Vagina (tissue), 2 donors: ENCODE data around the gene SPOCK1.

Experiments used
- POLR2AphosphoS5 ChIP-seq, 2 donors: sonication (generic); formaldehyde crosslinking; IDR thresholded peaks; one replicate each; pipeline ENCODE4 v1.9.0; 2017; ENCODE audit warnings: antibody characterized with exemption in 2 of 2, mild to moderate bottlenecking in 2 of 2, low read depth in 1 of 2; ENCODE audit not compliant: insufficient read depth in 1 of 2
- TF ChIP-seq, protein P1 (sequence below), 3 experiments: fragments of 450-650 bp in 2 of 3; fragments of 200-600 bp in 1 of 3; sonication (generic) in 1 of 3; IDR thresholded peaks; one replicate each; pipeline ENCODE4 v1.5.1; 2017 to 2019; ENCODE audit warnings: antibody characterized with exemption in 3 of 3, mild to moderate bottlenecking in 2 of 3, moderate library complexity in 2 of 3

DNA sequence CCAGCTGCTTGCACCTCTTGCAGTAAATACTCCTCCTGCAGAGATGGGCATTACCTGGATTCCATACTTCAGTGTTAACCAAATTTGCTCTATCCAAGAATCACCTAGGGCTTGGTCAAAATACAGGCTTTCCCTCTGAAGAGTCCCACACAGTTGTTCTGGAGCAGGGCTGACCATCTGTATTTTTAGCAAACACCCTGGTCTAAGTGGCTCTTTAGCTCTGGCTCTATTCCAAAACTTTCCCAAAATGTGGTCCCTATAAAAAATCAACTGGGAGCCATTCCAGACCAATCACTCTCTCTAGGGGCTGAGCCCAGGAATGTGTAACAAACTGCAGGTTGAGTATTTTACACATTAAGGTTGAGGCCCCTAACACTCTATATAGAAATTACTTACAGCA lies 153.7 kb downstream of the SPOCK1 start:
- no peak for TF ChIP-seq POLR2AphosphoS5 (IDR thresholded peaks at IDR 0.05; ENCODE audit: insufficient read depth in 1 of 2, low read depth in 1 of 2)
- TF ChIP-seq, protein P1, sequence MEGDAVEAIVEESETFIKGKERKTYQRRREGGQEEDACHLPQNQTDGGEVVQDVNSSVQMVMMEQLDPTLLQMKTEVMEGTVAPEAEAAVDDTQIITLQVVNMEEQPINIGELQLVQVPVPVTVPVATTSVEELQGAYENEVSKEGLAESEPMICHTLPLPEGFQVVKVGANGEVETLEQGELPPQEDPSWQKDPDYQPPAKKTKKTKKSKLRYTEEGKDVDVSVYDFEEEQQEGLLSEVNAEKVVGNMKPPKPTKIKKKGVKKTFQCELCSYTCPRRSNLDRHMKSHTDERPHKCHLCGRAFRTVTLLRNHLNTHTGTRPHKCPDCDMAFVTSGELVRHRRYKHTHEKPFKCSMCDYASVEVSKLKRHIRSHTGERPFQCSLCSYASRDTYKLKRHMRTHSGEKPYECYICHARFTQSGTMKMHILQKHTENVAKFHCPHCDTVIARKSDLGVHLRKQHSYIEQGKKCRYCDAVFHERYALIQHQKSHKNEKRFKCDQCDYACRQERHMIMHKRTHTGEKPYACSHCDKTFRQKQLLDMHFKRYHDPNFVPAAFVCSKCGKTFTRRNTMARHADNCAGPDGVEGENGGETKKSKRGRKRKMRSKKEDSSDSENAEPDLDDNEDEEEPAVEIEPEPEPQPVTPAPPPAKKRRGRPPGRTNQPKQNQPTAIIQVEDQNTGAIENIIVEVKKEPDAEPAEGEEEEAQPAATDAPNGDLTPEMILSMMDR (IDR thresholded peaks at IDR 0.05), result no peak
